Mesodermal cell (in vitro differentiated cells): Measurements from ENCODE around the gene MTUS2.

Source experiments
- H3K27ac ChIP-seq: 2 replicates; pipeline ENCODE4 v1.7.0; 2013; ENCODE audit warnings: mild to moderate bottlenecking, low read depth, low read length, moderate library complexity; ENCODE audit not compliant: severe bottlenecking
- H3K36me3 ChIP-seq: 2 replicates; pipeline ENCODE4 v1.7.1; 2013; ENCODE audit warnings: mild to moderate bottlenecking, low read length, moderate library complexity; ENCODE audit not compliant: control insufficient read depth, insufficient read depth
- H3K4me1 ChIP-seq: one replicate; pipeline ENCODE4 v1.7.1; 2013; ENCODE audit warnings: mild to moderate bottlenecking, low read length; ENCODE audit not compliant: insufficient read depth, control insufficient read depth, poor library complexity, severe bottlenecking
- H3K4me3 ChIP-seq: 2 replicates; pipeline ENCODE4 v1.7.0; 2013; ENCODE audit warnings: low read length, control low read depth, mild to moderate bottlenecking; ENCODE audit not compliant: insufficient read depth, poor library complexity, severe bottlenecking; ENCODE audit errors: extremely low read depth
- H3K9me3 ChIP-seq: 2 replicates; pipeline ENCODE4 v1.7.1; 2013; ENCODE audit warnings: mild to moderate bottlenecking, low read length, moderate library complexity; ENCODE audit not compliant: control insufficient read depth
- WGBS, 2 experiments: methylation state at CpG; one replicate each; pipeline ENCODE4 v1.1.5; 2013; ENCODE audit warnings: missing lambda C conversion rate in 2 of 2; ENCODE audit not compliant: insufficient coverage in 2 of 2; 5-methylcytosine and 5-hydroxymethylcytosine counted together

The MTUS2 gene

DNA sequence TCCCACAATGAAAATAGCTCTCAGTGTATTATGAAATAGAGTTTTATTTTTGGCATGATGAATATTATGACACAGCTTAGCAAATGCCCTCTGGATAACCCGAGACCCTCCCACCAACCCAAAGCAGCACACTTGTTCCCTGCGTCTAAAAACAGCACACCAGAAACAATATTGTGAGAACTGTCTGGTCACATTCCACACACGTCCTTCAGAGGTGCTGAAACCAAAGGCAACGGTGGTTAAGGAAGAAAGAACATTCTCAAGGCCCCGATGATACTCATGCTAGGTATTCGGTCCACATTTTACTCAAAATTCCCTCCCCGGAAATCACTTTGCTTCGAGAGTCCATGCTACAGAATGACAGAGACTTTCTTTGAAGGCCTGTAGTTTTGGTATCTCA, 618.6 kb downstream of the MTUS2 start:
- peaks cover 34% of the 10 kb centered on the region for H3K4me1 ChIP-seq
- H3K4me3 ChIP-seq: no peak overlapping the region
- no peaks in the 10 kb centered on the region for H3K9me3 ChIP-seq
- no peak overlapping the region for H3K27ac ChIP-seq
- 86 to 97% methylated on average over 6 to 7 of the region's 8 CpGs for WGBS, 2 experiments
- H3K36me3 ChIP-seq: no peaks in the 10 kb centered on the region

DNA sequence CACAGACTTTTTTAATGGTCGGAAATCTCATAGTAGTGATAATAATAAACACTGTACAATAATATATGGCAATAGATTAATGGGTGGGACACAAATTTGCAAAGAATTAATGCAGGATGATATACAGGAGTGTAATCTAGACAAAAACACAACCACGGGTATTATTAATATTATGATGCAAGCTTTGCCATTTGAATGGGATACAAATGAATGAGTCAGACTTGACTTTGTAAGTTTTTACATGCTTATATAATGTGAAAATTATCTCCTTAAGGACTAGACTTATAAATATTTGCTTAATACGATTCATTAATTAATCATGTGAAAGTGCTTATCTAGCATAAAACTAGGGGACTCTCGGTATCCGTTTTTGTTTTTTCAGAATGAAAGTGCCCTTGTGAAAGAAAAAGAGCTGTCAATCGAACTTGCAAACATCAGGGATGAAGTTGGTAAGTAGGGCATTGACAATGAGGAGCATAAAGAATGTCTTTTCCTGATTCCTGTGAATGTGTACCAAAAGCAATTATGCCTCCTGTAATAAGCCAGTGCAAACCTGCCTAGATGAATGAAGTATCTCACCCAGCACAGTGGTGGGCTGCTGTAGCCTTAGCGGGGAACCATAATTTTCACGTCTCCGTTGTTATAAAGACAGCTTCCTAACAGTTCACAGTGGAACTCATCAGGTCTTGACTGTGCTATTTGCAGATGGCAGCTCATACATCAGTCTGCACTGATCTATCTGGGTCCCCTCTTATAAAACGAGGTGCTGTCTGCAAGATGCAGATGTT, 619.7 kb downstream of the MTUS2 start:
- Histone ChIP-seq H3K27ac (no peak overlapping the region), H3K9me3 (no peaks in the 10 kb centered on the region), H3K4me1 (peaks cover 25% of the 10 kb centered on the region), H3K36me3 (no peaks in the 10 kb centered on the region), H3K4me3 (no peak overlapping the region)
- WGBS, 2 experiments: 80% methylated on average over 7 to 8 of the region's 10 CpGs

DNA sequence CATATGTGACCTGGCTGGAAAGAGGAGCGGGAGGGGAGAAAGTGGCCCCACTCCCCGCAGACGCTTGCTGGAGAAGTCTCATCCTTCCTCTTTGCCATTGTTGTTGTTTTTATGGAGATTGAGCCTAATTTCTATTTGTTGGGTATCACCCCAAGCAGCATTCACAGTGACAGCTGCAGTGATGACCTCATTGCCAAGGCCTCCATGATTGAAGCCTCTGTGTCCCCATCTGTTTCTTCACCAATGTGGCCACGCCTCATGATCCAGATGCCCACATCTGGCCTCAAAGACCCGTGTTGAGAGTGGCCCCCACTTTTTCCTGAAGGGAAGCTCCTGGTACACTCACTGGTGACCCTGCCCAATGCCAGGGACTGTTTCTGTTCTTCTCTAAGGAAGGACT, 621.2 kb downstream of the MTUS2 start:
- WGBS, 2 experiments: 67 to 82% methylated on average over 3 to 5 of the region's 5 CpGs
- no peak overlapping the region for H3K4me3 ChIP-seq
- H3K36me3 ChIP-seq: no peaks in the 10 kb centered on the region
- H3K27ac ChIP-seq: no peak overlapping the region
- peaks cover 10% of the 10 kb centered on the region for H3K4me1 ChIP-seq
- H3K9me3 ChIP-seq: no peaks in the 10 kb centered on the region

DNA sequence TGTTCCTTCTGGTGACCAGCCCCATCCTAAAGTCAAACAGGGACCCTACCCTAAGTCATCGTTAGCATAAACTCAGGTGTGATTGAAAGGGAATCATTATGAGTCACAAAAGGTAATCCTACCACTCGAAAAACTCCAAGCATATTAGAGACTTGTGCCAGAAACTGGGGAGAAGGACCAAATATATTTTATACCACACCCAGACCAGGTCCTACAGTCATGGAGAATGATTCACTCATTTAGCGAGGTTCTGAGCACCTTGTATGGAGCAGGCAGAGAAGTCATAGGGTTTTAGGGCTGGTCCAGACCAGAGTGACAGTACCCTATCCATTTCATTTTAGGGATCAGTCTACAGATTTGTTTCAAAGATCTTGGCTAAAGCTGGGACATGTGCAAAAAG, 625.9 kb downstream of the MTUS2 start:
- H3K9me3 ChIP-seq: no peaks in the 10 kb centered on the region
- no peaks in the 10 kb centered on the region for H3K4me1 ChIP-seq
- H3K27ac ChIP-seq: no peak overlapping the region
- no CpG with 5 or more reads among the region's 3 CpGs for WGBS, 2 experiments
- no peaks in the 10 kb centered on the region for H3K36me3 ChIP-seq
- H3K4me3 ChIP-seq: no peak overlapping the region

DNA sequence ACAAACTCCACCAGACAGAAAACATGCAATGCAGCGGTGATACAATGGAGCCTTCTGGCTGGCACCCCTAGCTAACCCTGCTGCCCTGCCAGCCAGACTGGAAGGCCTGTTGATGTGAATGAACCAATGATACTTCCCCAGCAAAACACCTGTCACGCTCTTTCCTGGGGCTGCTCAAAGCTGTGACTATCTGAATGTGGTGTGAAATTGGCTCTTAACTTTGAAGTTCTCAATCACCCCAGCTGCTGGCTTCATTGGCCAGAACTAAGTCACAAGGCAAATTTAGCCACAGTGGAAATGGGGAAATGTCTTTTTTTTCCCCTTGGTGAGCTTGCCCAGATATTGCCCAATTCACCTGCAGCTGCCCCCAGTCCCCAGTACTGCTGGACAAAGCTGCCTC, 628.0 kb downstream of the MTUS2 start:
- Histone ChIP-seq H3K27ac (no peak overlapping the region), H3K4me1 (no peaks in the 10 kb centered on the region), H3K9me3 (no peaks in the 10 kb centered on the region), H3K4me3 (no peak overlapping the region), H3K36me3 (no peaks in the 10 kb centered on the region)
- 100% methylated on average over 1 of the region's 2 CpGs; no CpG with 5 or more reads in 1 of the 2 experiments for WGBS, 2 experiments

DNA sequence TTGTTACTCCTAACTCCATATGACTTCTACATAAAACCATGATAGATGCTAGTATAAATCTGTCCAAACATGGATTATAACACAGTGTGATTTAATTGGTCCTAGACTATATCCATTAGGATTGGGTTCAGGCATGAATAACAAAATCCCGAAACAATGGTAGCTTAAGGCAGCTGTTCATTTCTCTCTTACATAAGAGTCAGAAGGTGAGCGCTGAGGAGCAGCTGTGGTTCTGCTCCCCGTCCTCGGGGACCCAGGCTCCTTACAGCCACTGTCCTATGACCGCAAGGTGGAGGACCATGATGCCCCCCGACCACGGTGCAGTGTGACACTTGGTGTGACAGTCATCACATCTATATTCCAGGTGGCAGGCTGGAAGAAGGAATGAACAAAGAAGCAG, 629.6 kb downstream of the MTUS2 start:
- Histone ChIP-seq H3K4me3 (no peak overlapping the region), H3K27ac (no peak overlapping the region), H3K4me1 (no peaks in the 10 kb centered on the region), H3K9me3 (no peaks in the 10 kb centered on the region), H3K36me3 (no peaks in the 10 kb centered on the region)
- 85 to 96% methylated on average over 5 to 6 of the region's 7 CpGs for WGBS, 2 experiments

DNA sequence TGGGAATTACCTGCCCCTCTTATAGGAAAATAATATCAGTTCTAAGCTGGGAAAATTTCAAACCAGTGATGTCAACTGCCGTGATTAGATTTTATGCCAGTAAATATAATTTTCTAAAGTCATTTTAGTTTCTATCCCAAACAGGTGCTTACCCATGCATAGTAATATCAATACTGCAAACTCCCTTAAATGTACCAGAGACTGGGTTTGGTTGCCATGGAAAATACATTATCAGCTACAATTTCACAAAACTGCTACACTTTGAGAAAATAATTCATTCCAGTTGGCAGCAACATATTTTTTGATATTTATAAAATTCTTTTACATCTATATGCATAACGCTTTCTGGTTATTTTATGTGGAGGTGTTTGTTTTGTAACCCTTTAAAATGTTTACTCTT, 631.8 kb downstream of the MTUS2 start:
- Histone ChIP-seq H3K36me3 (no peaks in the 10 kb centered on the region), H3K4me1 (no peaks in the 10 kb centered on the region), H3K4me3 (no peak overlapping the region), H3K9me3 (no peaks in the 10 kb centered on the region), H3K27ac (no peak overlapping the region)
- WGBS, 2 experiments: no CpG with 5 or more reads among the region's 2 CpGs

DNA sequence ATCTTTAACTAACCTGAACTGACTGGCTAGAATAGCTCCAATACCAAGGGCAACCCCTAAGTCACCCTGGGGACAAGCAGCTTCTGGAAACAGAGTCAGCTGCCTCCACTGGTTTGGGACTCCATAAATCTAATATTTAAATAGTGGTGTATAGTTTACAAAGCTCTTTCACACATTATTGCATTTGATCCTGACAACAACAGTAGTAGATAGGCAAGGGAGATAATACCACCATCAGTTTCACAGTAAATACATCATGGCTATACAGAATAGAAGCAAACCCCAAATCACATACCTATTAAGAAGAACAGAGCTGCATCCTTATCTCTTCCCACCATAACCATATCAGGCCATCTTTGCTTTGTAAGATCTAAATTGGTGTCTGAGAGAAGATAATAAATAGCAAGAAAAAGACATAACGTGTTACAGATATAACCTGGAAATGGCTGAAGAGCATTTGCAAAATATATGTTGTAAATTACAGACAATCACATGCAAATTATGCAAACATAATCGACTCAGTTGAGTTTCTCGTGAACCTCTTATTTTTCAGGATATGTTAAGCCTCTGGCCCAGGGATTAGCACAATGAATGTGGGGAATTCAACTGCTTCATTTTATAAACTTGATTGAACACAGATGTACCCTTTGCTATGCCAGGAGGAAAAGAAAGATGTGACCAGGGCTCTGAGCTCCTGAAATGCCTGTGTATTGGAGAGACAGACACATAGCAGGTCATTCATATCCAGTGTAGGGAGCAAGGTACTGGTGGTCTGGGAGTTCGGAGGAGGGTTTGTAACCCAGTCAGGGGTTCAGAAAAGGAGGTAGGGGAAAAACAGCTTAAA, 632.9 kb downstream of the MTUS2 start:
- H3K4me3 ChIP-seq: no peak overlapping the region
- no peaks in the 10 kb centered on the region for H3K9me3 ChIP-seq
- 81% methylated on average over 3 of the region's 4 CpGs; no CpG with 5 or more reads in 1 of the 2 experiments for WGBS, 2 experiments
- H3K36me3 ChIP-seq: no peaks in the 10 kb centered on the region
- H3K4me1 ChIP-seq: no peaks in the 10 kb centered on the region
- no peak overlapping the region for H3K27ac ChIP-seq

DNA sequence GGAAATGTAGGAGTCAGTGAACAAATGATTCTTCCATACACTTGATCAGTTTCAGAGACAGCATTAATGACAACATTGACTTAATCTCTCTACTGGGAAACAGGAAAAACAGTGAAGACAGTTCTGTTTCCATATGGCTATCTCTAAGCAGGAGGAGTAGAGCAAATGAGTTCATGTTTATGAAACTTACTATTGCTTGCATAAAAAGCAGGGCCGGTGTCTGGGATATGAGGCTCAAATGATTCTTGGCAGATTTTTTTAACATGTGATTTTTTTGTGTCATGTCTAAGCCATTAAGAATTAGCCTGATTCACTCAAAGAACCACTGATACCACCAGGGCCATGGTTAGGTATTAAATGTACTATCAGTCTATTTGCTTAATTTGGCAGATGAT, 633.5 kb downstream of the MTUS2 start:
- no peaks in the 10 kb centered on the region for H3K9me3 ChIP-seq
- WGBS, 2 experiments: 80 to 83% methylated on average over 1 of the region's 1 CpG
- no peaks in the 10 kb centered on the region for H3K4me1 ChIP-seq

DNA sequence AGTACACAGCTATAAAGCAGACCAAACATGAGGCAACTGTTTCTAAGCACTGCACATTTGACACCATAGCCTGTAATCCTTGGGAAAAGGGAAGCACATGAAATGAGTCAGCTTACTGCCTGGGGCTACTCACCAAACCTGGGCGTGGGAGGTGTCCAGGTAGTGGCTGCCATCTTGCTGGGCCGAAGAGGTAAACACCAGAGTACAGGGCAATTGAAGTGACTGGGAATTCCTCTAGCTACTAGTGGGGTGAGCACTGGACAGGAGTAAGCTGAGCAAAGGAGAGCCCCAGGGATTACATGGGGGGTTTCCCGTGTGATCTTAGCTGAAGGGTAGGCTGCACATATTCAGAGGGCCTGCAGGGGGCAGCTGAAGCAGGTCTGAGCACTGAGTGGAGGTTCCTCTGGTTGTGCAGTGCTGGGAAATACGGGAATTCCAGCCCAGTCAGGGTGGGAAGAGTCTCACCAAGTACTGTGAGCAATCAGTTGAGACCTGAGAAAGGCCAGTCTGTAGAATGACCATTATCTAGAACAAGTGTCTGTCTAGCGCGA, 634.9 kb downstream of the MTUS2 start:
- Histone ChIP-seq H3K27ac (no peak overlapping the region), H3K36me3 (no peaks in the 10 kb centered on the region), H3K9me3 (no peaks in the 10 kb centered on the region), H3K4me1 (no peaks in the 10 kb centered on the region), H3K4me3 (no peak overlapping the region)
- 79 to 91% methylated on average over 2 to 6 of the region's 6 CpGs for WGBS, 2 experiments

More for the DNA sequence above, 633.5 kb downstream of the MTUS2 start:
- H3K4me3 ChIP-seq: no peak overlapping the region
- no peak overlapping the region for H3K27ac ChIP-seq
- H3K36me3 ChIP-seq: no peaks in the 10 kb centered on the region
